Lower leg skin (tissue), 4 donors: Measurements from ENCODE around the gene LDLRAD3. TPM values are rescaled to one million over a fixed set of nuclear protein-coding genes. Genes with fewer than 3 reads are reported as not detected.

Source experiments
- DNase-seq, 2 donors: peaks; one replicate each; pipeline ENCODE4 v3.0.0-alpha.2; 2019; ENCODE audit warnings: low spot score in 2 of 2
- H3K4me3 ChIP-seq: fragments of 200-600 bp; sonication (generic); 2 replicates; pipeline ENCODE4 v1.5.1; 2017; ENCODE audit warnings: mild to moderate bottlenecking, low read depth; ENCODE audit not compliant: poor library complexity, severe bottlenecking
- CTCF ChIP-seq, 3 donors: fragments of 450-650 bp; IDR thresholded peaks; one replicate each; pipeline ENCODE4 v1.5.1; 2016; ENCODE audit warnings: antibody characterized with exemption in 3 of 3, mild to moderate bottlenecking in 3 of 3, moderate library complexity in 2 of 3
- POLR2A ChIP-seq, 2 donors: fragments of 450-650 bp; IDR thresholded peaks; one replicate each; pipeline ENCODE4 v1.6.1; 2016 to 2017; ENCODE audit warnings: antibody characterized with exemption in 2 of 2, mild to moderate bottlenecking in 1 of 2, moderate library complexity in 1 of 2
- WGBS, 2 donors: methylation state at CpG; one replicate each; pipeline ENCODE4 v1.1.5; 2018; 5-methylcytosine and 5-hydroxymethylcytosine counted together
- intact Hi-C: fragments of 100-400 bp; cut with DNase I; formaldehyde crosslinking; loops from one replicate; pipeline ENCODE4 v1.15.0; 2023; ENCODE audit warnings: low total_unique reads
- total RNA-seq, 4 donors: library from RNA; depleted of rRNA; stranded (reverse); fragments of >200 nt; gene quantifications; one replicate each; pipeline ENCODE4 v1.1.0, GENCODE V29; 2016

LDLRAD3 gene
- total RNA-seq, 4 donors from 2014 or later = 18.6 to 42.6 (median 25.5) TPM

GRCh38 chr11:36019005-36019596, 75.2 kb downstream of the LDLRAD3 start:
- TF ChIP-seq CTCF (IDR thresholded peaks at IDR 0.05) = no peak
- no peak for TF ChIP-seq POLR2A (IDR thresholded peaks at IDR 0.05)
- no peak for DNase-seq
- WGBS, 2 donors = 70 to 71% methylated on average over 8 of the region's 8 CpGs
- H3K4me3 ChIP-seq = no peak overlapping the region
- intact Hi-C loops = no loop called here

- intact Hi-C loops = no loop called here
- WGBS, 2 donors = 66 to 73% methylated on average over 4 of the region's 4 CpGs
- H3K4me3 ChIP-seq = no peak overlapping the region
- no peak for DNase-seq
- TF ChIP-seq CTCF (IDR thresholded peaks at IDR 0.05) (no peak), POLR2A (IDR thresholded peaks at IDR 0.05) (no peak)
Measured at GRCh38 chr11:36019722-36020121, 75.9 kb downstream of the LDLRAD3 start.

- DNase-seq = no peak
Measured at GRCh38 chr11:36022882-36023281, 79.0 kb downstream of the LDLRAD3 start.

DNA sequence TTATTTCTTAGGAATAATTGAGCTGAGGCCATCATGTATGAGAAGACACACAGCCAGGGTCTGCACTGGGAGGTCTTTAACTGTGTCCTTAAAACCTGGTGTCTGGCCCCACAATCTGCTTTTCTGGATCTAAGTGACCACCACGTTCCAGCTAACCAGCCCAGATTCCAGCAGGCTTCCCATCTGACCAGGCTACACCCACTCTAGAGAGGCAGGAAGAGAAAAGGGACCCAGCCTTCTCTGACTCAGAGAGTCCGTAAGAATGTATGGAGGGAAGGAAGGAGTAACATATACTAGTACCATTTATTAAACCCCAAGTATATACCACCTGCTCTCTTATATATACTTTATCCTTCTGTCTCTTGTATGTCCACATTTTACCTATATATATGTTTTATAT, 80.1 kb downstream of the LDLRAD3 start:
- intact Hi-C loops = no loop called here
- 23 to 31% methylated on average over 2 of the region's 2 CpGs for WGBS, 2 donors
- no peak for TF ChIP-seq POLR2A (IDR thresholded peaks at IDR 0.05)
- no peak for TF ChIP-seq CTCF (IDR thresholded peaks at IDR 0.05)
- no peak overlapping the region for H3K4me3 ChIP-seq
- no peak for DNase-seq

More at GRCh38 chr11:36022882-36023281, 79.0 kb downstream of the LDLRAD3 start:
- intact Hi-C loops = no loop called here
- no peak overlapping the region for H3K4me3 ChIP-seq
- no peak for TF ChIP-seq CTCF (IDR thresholded peaks at IDR 0.05)
- TF ChIP-seq POLR2A (IDR thresholded peaks at IDR 0.05) = no peak
- 87 to 95% methylated on average over 7 of the region's 7 CpGs for WGBS, 2 donors

DNA sequence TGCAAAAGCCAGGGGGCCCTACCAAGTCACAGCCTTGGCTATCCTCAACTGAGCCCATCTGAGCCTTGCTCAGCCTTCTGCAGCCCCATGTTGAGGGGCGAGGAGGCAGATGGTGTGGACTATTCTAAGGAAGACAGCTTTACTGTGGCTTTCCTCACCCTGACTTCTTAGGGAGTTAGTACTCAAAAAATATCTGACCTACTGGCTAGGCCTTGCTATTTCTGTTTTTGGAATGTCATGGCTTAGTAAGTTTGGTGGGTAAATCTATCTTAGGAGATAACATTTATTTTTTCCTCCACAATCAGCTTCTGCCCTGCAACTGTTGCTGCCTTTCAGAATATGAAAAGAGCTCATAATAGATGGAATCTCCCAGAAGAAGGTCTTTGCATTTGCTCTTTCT, 80.9 kb downstream of the LDLRAD3 start:
- no peak overlapping the region for H3K4me3 ChIP-seq
- TF ChIP-seq POLR2A (IDR thresholded peaks at IDR 0.05) = no peak
- TF ChIP-seq CTCF (IDR thresholded peaks at IDR 0.05) = no peak
- DNase-seq = no peak
- WGBS, 2 donors = 82 to 89% methylated on average over 1 of the region's 1 CpG
- intact Hi-C loops = no loop called here
